Measurements from ENCODE around the gene FOXO1.

FOXO1 gene

DNA sequence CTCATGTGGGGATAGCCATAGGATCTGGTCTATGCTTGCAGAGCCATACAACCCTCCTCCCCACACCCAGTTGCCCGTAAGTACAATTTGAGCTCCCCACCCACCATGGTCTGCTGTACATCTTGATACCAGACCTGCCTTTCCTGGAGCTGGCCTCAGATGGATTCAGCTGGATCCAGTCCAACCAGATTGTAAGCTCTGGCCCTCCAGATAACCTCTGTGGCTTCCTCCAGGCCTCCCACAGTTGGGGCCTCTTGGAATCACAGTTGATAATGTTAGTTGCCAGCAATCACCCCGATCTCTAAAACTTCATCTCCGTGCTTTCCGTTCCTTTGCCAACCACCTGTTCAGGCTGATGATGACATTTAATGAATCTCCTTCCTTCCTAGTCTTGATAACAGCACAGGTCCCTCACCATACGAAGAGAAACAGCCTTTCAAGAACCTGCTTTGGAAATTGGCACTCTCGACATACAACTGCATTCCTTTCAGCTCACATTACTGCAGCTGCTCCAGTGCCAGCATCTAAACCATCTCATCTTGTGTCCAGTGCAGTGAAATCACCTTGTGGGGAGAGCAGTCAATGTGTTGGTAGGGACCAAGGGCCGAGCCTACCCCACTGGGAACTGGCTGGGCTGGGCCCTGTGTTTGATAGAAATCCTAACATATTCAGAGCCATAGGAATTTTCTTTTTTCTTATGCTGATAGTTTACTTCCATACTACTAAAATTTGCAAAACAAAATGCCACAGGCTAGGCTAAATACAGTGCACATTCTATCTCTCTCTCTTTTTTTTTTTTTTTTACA is 15.1 kb upstream of the FOXO1 start:
- Histone ChIP-seq H3K9me3 (replicated peaks in 1 of 11) (no peaks in the 10 kb centered on the region), H4K20me1 (no peaks in the 10 kb centered on the region), H3K9ac (no peak overlapping the region), H3K4me3 (no peak overlapping the region), H3K27me3 (no peaks in the 10 kb centered on the region), H3K27ac (no peak overlapping the region), H3K36me3 (no peaks in the 10 kb centered on the region), H3K4me1 (peaks cover 0 to 14% (median 4%) of the 10 kb centered on the region in 10 experiments; a peak in 5 of 20 replicates), H3K4me2 (peak overlapping the region in 3 of 11 experiments; percentile 1 to 23 (median 3); a peak in 1 of 22 replicates)
- no peak for TF ChIP-seq Cebpa-rat (IDR thresholded peaks at IDR 0.05)

DNA sequence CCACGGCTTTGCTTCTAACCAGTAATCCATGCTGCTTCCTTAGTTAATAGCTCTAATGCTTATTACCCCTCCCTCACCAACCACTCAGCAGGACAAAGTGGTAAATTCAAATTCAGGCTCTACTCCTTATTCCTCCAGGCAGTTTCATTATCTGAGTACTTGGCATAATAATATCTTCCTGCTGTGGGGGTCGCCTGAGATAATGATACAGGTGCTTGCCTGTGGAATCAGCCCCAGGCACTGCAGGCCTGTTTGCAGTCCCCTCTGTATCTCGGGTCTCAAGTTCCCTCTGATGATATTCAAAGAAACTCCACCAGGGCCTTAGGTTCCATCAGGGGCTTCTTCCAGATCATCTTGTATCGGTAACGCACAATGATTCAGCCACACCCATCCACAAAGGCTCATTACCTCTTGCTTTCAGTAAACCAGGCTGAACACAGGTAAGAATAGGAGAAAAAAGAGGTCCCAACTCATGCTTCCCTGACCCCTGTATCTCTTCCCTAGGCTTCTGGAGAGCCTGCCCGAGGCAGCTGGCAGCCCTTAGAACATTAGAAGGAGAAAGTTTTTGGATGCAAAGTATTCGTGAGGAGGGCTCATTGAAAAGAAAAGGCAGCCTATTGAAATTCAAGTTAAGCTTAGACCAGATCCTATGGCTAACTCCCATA is 14.3 kb upstream of the FOXO1 start:
- H3K9ac ChIP-seq: no peak overlapping the region
- H3K4me3 ChIP-seq: no peak overlapping the region

GRCh38 chr13:40679480-40679985 is 13.1 kb upstream of the FOXO1 start:
- Histone ChIP-seq H3K36me3 (no peaks in the 10 kb centered on the region), H3K27me3 (no peaks in the 10 kb centered on the region), H4K20me1 (no peaks in the 10 kb centered on the region), H3K4me2 (no peak overlapping the region), H3K9ac (no peak overlapping the region), H3K27ac (no peak overlapping the region), H3K9me3 (replicated peaks in 1 of 11) (no peaks in the 10 kb centered on the region), H3K4me1 (peaks cover 0 to 14% (median 4%) of the 10 kb centered on the region in 10 experiments; a peak in 5 of 20 replicates), H3K4me3 (no peak overlapping the region)
- TF ChIP-seq Cebpa-rat (IDR thresholded peaks at IDR 0.05): no peak

More for the DNA sequence above, 14.3 kb upstream of the FOXO1 start:
- H3K9me3 ChIP-seq (replicated peaks in 1 of 11): no peaks in the 10 kb centered on the region
- no peaks in the 10 kb centered on the region for H3K27me3 ChIP-seq
- no peaks in the 10 kb centered on the region for H4K20me1 ChIP-seq
- no peak for TF ChIP-seq Cebpa-rat (IDR thresholded peaks at IDR 0.05)
- H3K36me3 ChIP-seq: no peaks in the 10 kb centered on the region
- no peak overlapping the region for H3K27ac ChIP-seq
- H3K4me2 ChIP-seq: 0 out of 22 replicates have a peak overlapping the region, but pooled peaks of 2 of the 11 experiments have one; percentile 1 to 23
- peaks cover 0 to 14% (median 4%) of the 10 kb centered on the region in 10 experiments; a peak in 5 of 20 replicates for H3K4me1 ChIP-seq

GRCh38 chr13:40677064-40677463 is 10.6 kb upstream of the FOXO1 start:
- no peaks in the 10 kb centered on the region for H3K27me3 ChIP-seq
- H3K9ac ChIP-seq: no peak overlapping the region

DNA sequence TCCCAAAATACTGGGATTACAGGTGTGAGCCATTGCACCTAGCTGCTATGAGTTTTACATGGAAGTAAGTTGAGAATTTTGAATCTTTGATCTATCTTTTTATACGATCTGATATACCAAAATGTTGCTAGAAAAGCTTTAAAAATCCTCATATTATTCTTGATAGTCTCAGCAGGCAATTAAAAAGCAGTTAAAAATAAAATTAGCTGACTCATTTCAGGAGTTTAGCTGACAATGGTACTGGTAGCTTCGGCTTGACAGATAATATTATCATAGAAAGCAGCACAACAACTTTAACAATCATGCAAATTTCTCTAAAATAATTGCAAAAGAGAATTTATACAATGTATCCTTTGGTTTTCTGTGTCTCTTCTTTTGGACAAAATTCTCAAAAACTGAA is 9.6 kb upstream of the FOXO1 start:
- 0 out of 20 replicates have a peak, but pooled peaks cover 0 to under 1% (median 0%) of the 10 kb centered on the region in 10 experiments for H3K4me1 ChIP-seq
- H4K20me1 ChIP-seq: no peaks in the 10 kb centered on the region
- H3K4me2 ChIP-seq: no peak overlapping the region

More at GRCh38 chr13:40677064-40677463, 10.6 kb upstream of the FOXO1 start:
- H3K4me2 ChIP-seq: no peak overlapping the region
- TF ChIP-seq Cebpa-rat (IDR thresholded peaks at IDR 0.05): no peak
- no peaks in the 10 kb centered on the region for H4K20me1 ChIP-seq
- H3K9me3 ChIP-seq (replicated peaks in 1 of 11): no peaks in the 10 kb centered on the region
- H3K27ac ChIP-seq: no peak overlapping the region
- no peaks in the 10 kb centered on the region for H3K36me3 ChIP-seq
- H3K4me1 ChIP-seq: peaks cover 0 to 10% (median 4%) of the 10 kb centered on the region in 10 experiments; a peak in 5 of 20 replicates
- H3K4me3 ChIP-seq: no peak overlapping the region

DNA sequence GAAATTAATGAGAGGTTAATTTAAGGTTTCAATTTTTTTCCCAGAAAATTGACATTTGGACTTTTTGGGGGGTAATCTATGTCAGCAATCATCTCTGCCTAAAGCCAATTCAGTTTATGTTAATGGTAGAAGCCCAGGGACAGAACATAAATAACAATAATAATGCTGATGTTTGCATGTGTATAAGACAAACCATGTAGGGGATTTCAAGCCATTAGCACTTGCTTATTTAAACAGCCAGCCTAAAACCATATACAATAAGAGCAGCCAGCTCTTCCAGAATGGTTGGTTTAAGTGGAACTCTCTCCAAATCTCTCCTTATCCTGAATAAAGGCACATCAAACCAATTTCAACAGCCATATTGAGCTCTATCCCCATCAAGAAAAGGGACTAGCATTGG is 7.0 kb upstream of the FOXO1 start:
- H4K20me1 ChIP-seq: no peaks in the 10 kb centered on the region
- no peaks in the 10 kb centered on the region for H3K36me3 ChIP-seq
- H3K4me2 ChIP-seq: no peak overlapping the region
- H3K4me1 ChIP-seq: peaks cover 0 to 22% (median 12%) of the 10 kb centered on the region in 10 experiments; a peak in 15 of 20 replicates
- no peaks in the 10 kb centered on the region for H3K9me3 ChIP-seq (replicated peaks in 1 of 11)
- H3K27me3 ChIP-seq: no peaks in the 10 kb centered on the region
- TF ChIP-seq Cebpa-rat (IDR thresholded peaks at IDR 0.05): no peak
- no peak overlapping the region for H3K27ac ChIP-seq
- H3K4me3 ChIP-seq: no peak overlapping the region
- no peak overlapping the region for H3K9ac ChIP-seq

More for the DNA sequence above, 9.6 kb upstream of the FOXO1 start:
- Histone ChIP-seq H3K9me3 (replicated peaks in 1 of 11) (no peaks in the 10 kb centered on the region), H3K36me3 (no peaks in the 10 kb centered on the region), H3K27me3 (no peaks in the 10 kb centered on the region), H3K27ac (no peak overlapping the region), H3K9ac (no peak overlapping the region), H3K4me3 (no peak overlapping the region)
- no peak for TF ChIP-seq Cebpa-rat (IDR thresholded peaks at IDR 0.05)

DNA sequence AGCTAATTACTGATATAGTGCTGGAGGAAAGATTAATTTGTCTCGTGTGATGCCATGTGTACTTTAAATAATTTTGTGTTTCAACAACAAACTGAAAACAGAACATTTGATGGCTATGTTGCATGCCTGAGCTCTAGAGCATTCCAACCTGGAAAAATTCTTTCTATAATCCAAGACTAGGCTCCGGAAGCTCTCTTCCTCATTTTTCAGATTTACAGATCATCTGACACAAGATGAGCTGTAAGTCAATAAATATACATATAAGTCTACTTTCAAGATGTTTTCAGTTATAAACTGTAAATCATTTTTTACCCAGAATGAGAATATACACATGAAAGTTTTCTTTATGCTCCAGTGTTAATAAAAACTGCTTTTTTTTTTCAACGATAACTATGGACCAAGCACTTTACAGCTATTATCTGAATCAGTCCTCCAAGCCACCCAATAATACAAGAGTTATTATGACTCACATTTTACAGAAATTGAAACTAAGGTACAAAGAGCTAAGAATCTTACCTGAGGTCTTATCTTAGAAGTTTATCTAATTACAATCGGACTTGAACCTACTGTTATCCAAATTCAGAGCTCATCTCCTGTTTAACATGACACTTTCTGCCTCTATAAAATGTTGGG is 6.4 kb upstream of the FOXO1 start:
- Histone ChIP-seq H3K4me2 (no peak overlapping the region), H3K36me3 (no peaks in the 10 kb centered on the region), H3K9me3 (replicated peaks in 1 of 11) (no peaks in the 10 kb centered on the region), H3K4me1 (peaks cover 3 to 27% (median 18%) of the 10 kb centered on the region in 10 experiments; a peak in 19 of 20 replicates), H3K9ac (no peak overlapping the region), H3K27me3 (no peaks in the 10 kb centered on the region), H3K4me3 (no peak overlapping the region), H4K20me1 (no peaks in the 10 kb centered on the region), H3K27ac (no peak overlapping the region)
- no peak for TF ChIP-seq Cebpa-rat (IDR thresholded peaks at IDR 0.05)

DNA sequence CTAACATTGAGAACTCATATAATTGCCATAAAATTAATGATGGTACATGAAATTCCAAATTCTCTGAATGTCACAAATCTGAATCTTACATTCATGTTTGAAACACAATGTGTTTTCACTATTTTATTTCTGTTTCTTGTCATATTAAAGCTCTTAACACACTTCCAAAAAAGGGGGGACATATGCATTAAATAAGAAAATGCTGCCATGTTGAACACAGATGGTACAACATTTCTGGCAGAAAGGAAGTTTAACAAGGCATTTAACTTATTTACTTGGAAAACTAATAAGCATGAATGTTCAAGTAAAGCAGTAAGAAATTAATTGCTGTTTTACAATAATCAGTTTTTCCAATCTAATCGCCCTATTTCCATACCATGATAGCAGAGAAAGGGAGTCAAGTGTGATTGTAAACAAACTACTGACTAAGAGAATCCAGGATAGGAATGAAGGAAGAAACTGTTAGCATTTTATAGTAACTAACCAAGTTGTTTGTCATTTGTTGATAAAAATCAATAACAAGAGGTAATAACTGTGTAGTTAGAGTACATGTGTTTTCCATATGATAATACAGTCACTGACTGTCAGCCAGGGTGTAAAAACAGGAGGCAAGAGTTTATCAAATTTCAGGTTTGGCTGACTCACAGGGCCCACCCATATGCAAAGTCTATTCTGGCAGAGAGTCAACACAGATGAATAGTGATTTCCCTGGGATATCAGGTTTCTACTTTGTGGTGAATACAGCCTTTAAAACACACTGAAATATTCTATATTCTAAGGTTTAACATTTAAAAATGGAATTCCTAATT is 5.7 kb upstream of the FOXO1 start:
- Histone ChIP-seq H3K4me3 (no peak overlapping the region), H3K36me3 (no peaks in the 10 kb centered on the region), H4K20me1 (no peaks in the 10 kb centered on the region), H3K9me3 (replicated peaks in 1 of 11) (no peaks in the 10 kb centered on the region), H3K4me1 (peaks cover 8 to 33% (median 24%) of the 10 kb centered on the region in 10 experiments; a peak in 19 of 20 replicates), H3K27me3 (no peaks in the 10 kb centered on the region), H3K4me2 (no peak overlapping the region), H3K9ac (no peak overlapping the region), H3K27ac (no peak overlapping the region)
- no peak for TF ChIP-seq Cebpa-rat (IDR thresholded peaks at IDR 0.05)
